Stimulated activated CD4-positive, alpha-beta T cell treated with anti-CD3 and anti-CD28 coated beads, TNF-alpha, amount 100 ng/mL, for 48 hours (primary cell): ENCODE measurements around the gene PKIG.
"Not testable (repeated sequence)": the region's sequence is repeated elsewhere in the genome, so short reads cannot be mapped to it uniquely, and the experiment has no call there.

Experiments
- DNase-seq, 3 donors: peaks; one replicate each; pipeline ENCODE4 v3.0.0-alpha.2; 2020; ENCODE audit warnings: low read depth in 3 of 3

The PKIG gene

GRCh38 chr20:44572551-44573500 is 9.6 kb upstream of the PKIG start:
- DNase-seq: no peak

- DNase-seq: no peak
Measured at GRCh38 chr20:44573501-44573869, 8.9 kb upstream of the PKIG start.

GRCh38 chr20:44574372-44574771 is 8.0 kb upstream of the PKIG start:
- no peak for DNase-seq

- DNase-seq: no peak
Measured at GRCh38 chr20:44576297-44576696, 6.1 kb upstream of the PKIG start.

- no peak for DNase-seq
Measured at GRCh38 chr20:44579313-44580081, 2.9 kb upstream of the PKIG start.

- DNase-seq: no peak
Measured at GRCh38 chr20:44580581-44581268, 1.7 kb upstream of the PKIG start.

- no peak for DNase-seq
Measured at GRCh38 chr20:44581515-44581914, 864 bp upstream of the PKIG start.

GRCh38 chr20:44583157-44583556 is 778 bp downstream of the PKIG start:
- no peak for DNase-seq

- DNase-seq: no peak
Measured at GRCh38 chr20:44584162-44584561, 1.8 kb downstream of the PKIG start.

- DNase-seq: no peak
Measured at GRCh38 chr20:44585057-44585963, 2.9 kb downstream of the PKIG start.

GRCh38 chr20:44586289-44586911 is 4.0 kb downstream of the PKIG start:
- DNase-seq: no peak

GRCh38 chr20:44587035-44587980 is 4.9 kb downstream of the PKIG start:
- no peak for DNase-seq

GRCh38 chr20:44588321-44588720 is 5.9 kb downstream of the PKIG start:
- DNase-seq: not testable (repeated sequence)

- no peak for DNase-seq
Measured at GRCh38 chr20:44589537-44589936, 7.2 kb downstream of the PKIG start.

GRCh38 chr20:44590980-44591778 is 8.8 kb downstream of the PKIG start:
- DNase-seq: no peak

GRCh38 chr20:44592366-44592765 is 10.0 kb downstream of the PKIG start:
- no peak for DNase-seq

- no peak for DNase-seq
Measured at GRCh38 chr20:44593751-44594150, 11.4 kb downstream of the PKIG start.

- DNase-seq: no peak
Measured at GRCh38 chr20:44594730-44595129, 12.4 kb downstream of the PKIG start.

GRCh38 chr20:44596010-44596409 is 13.6 kb downstream of the PKIG start:
- no peak for DNase-seq
